ENCODE measurements around the gene AP2A1. TPM values are rescaled to one million over a fixed set of nuclear protein-coding genes. Genes with fewer than 3 reads are reported as not detected.

Gene AP2A1
- total RNA-seq, 2 experiments from 2014 or later, result 85.3 to 102 TPM

GRCh38 chr19:49855676-49856573 lies 89.1 kb downstream of the AP2A1 start:
- Mint-ChIP-seq H3K27me3 (peaks cover 8% of the 10 kb centered on the region), H3K9me3 (ENCODE audit: low read depth) (no peaks in the 10 kb centered on the region), H3K27ac (no peak overlapping the region), H3K4me3 (no peak overlapping the region), H3K4me1 (peaks cover 14% of the 10 kb centered on the region), H3K36me3 (peaks cover 4% of the 10 kb centered on the region)
- ATAC-seq (no peak), DNase-seq (no peak)
- CTCF ChIA-PET, result no interaction called here

- Mint-ChIP-seq H3K4me3 (no peak overlapping the region), H3K27ac (no peak overlapping the region), H3K27me3 (peaks cover 8% of the 10 kb centered on the region), H3K4me1 (peaks cover 14% of the 10 kb centered on the region), H3K36me3 (peaks cover 4% of the 10 kb centered on the region), H3K9me3 (ENCODE audit: low read depth) (no peaks in the 10 kb centered on the region)
- CTCF ChIA-PET, result no interaction called here
- ATAC-seq, result no peak
- no peak for DNase-seq
These were observed 89.8 kb downstream of the AP2A1 start for GRCh38 chr19:49856574-49857021.

Small RNA genes lying within 50 kb of the gene (microRNA-seq; reads per million reads assigned to microRNA genes)
- gene MIR4749 (not detected), gene MIR6799 (not detected), gene MIR6800 (not detected)

Other genes starting within 250 kb of the AP2A1 start
- under 1 TPM; 0.19 to 0.53 TPM for gene RCN3, start 239.0 kb upstream of the AP2A1 start, total RNA-seq
- 10 to 100 TPM; 77.3 to 96.1 TPM for gene NOSIP, start 186.4 kb upstream of the AP2A1 start, total RNA-seq
- gene PRRG2, start 185.7 kb upstream of the AP2A1 start, total RNA-seq, result 1 to 10 TPM in 1 of 2 experiments, under 1 TPM in 1; 0.49 to 2.4 TPM
- 10 to 100 TPM; 34.8 to 46.5 TPM for gene PRR12, start 175.8 kb upstream of the AP2A1 start, total RNA-seq
- 1 to 10 TPM; 6.6 to 9.6 TPM for gene RRAS, start 126.9 kb upstream of the AP2A1 start, total RNA-seq
- gene SCAF1, start 124.8 kb upstream of the AP2A1 start, total RNA-seq, result 10 to 100 TPM; 78.8 to 79.3 TPM
- 100 to 1,000 TPM; 159 to 170 TPM for gene IRF3, start 101.1 kb upstream of the AP2A1 start, total RNA-seq
- 10 to 100 TPM; 90.6 to 94.5 TPM for gene BCL2L12, start 101.1 kb upstream of the AP2A1 start, total RNA-seq
- gene PRMT1, start 89.7 kb upstream of the AP2A1 start, total RNA-seq, result 100 to 1,000 TPM; 145 to 257 TPM
- gene ADM5, start 77.4 kb upstream of the AP2A1 start, total RNA-seq, result 1 to 10 TPM; 2.7 to 3.5 TPM
- gene CPT1C, start 75.9 kb upstream of the AP2A1 start, total RNA-seq, result 1 to 10 TPM; 1.6 TPM
- gene TSKS, start 3.7 kb upstream of the AP2A1 start, total RNA-seq, result 1 to 10 TPM in 1 of 2 experiments, under 1 TPM in 1; 0.47 to 1.3 TPM
- 10 to 100 TPM; 20.1 to 23.0 TPM for gene FUZ, start 46.3 kb downstream of the AP2A1 start, total RNA-seq
- 10 to 100 TPM; 57.5 to 70.5 TPM for gene MED25, start 51.3 kb downstream of the AP2A1 start, total RNA-seq
- gene PTOV1, start 84.2 kb downstream of the AP2A1 start, total RNA-seq, result 10 to 100 TPM; 78.2 to 79.4 TPM
- gene PNKP, start 100.6 kb downstream of the AP2A1 start, total RNA-seq, result 100 to 1,000 TPM; 130 to 133 TPM
- 10 to 100 TPM; 13.4 to 21.2 TPM for gene AKT1S1, start 110.4 kb downstream of the AP2A1 start, total RNA-seq
- 10 to 100 TPM; 26.2 to 39.3 TPM for gene TBC1D17, start 110.7 kb downstream of the AP2A1 start, total RNA-seq
- 10 to 100 TPM in 1 of 2 experiments, 1 to 10 TPM in 1; 1.7 to 12.3 TPM for gene IL4I1, start 129.9 kb downstream of the AP2A1 start, total RNA-seq
- gene ATF5, start 162.2 kb downstream of the AP2A1 start, total RNA-seq, result 10 to 100 TPM in 1 of 2 experiments, 1 to 10 TPM in 1; 8.4 to 13.7 TPM
- 100 to 1,000 TPM; 128 to 192 TPM for gene NUP62, start 162.5 kb downstream of the AP2A1 start, total RNA-seq
- not detected for gene SIGLEC11, start 194.2 kb downstream of the AP2A1 start, total RNA-seq

All from activated CD8-positive, alpha-beta memory T cell treated with anti-CD3 and anti-CD28 coated beads, Interleukin-2, amount 10 ng/mL, durations not matched to agents 7 days and 5 days (primary cell).